NCI-H226 (cell line): ENCODE measurements around the gene KIF1A.

Experiments used
- DNase-seq: peaks from one replicate; pipeline ENCODE4 v3.0.0-alpha.2; 2015

Gene KIF1A

GRCh38 chr2:240817496-240818292 is 2.3 kb downstream of the KIF1A start:
- DNase-seq = no peak

GRCh38 chr2:240816584-240817495 is 3.2 kb downstream of the KIF1A start:
- DNase-seq = no peak

GRCh38 chr2:240815761-240816583 is 4.0 kb downstream of the KIF1A start:
- DNase-seq = no peak

- DNase-seq = no peak
Observed at GRCh38 chr2:240814946-240815760, 4.9 kb downstream of the KIF1A start.

DNA sequence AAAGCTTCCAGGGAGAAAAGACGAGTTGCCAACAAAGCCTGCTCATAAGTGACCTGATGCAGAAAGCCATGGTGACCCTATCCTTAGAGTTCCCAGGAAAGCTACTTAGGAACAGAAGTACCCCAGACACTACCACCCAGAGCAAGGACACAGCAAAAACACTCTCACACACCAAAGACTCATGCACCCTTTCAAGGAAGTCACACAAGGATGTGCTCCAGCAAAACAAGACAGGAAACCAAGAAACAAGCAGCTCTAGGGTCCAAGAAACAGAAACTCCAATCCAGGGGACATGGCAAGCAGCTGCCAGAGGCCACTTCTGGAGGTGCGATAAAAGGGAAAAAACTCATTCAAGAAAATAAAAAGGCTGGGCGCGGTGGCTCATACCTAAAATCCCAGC is 5.7 kb downstream of the KIF1A start:
- DNase-seq = no peak

- no peak for DNase-seq
Observed at GRCh38 chr2:240813231-240813921, 6.6 kb downstream of the KIF1A start.

GRCh38 chr2:240812721-240813120 is 7.3 kb downstream of the KIF1A start:
- no peak for DNase-seq

- DNase-seq = no peak
Observed at GRCh38 chr2:240812301-240812680, 7.7 kb downstream of the KIF1A start.

- no peak for DNase-seq
Observed at GRCh38 chr2:240811346-240812300, 8.4 kb downstream of the KIF1A start.

DNA sequence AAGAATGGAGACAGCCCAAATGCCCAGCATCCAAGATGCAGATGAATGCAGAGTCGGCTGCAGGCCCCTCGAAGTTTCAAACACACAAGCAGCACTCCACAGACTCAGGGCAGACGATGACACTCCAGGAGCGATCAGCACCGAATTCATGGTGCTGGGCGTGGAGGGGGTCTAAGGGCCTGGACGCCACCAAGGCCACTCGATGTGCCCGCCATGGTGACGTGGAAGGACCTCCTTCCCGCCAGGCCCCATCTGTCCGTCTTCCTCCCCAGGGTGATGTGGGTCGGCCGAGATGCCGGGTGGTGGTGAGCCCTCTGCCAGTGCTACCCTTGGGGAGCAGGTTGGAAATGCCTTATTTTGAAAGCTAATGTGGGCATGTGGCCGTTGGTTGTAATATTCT is 9.4 kb downstream of the KIF1A start:
- DNase-seq = no peak

DNA sequence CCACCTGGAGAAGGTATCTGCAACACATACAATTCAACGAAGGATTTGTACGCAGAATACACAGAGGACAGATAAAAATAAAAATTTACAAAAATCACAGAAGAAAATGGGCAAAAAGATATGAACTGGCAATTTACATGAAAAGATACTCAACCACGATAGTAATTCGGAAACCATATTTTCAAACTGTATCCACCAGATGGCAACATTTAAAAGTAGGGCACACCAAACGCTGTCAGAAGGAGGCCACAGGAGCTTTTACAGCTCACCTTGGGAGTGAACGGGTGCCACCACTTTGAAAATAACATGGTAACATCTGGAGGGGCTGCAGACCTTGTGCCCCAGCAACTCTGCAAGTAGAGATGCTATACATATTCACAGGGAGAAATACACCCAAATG is 9.8 kb downstream of the KIF1A start:
- no peak for DNase-seq

DNA sequence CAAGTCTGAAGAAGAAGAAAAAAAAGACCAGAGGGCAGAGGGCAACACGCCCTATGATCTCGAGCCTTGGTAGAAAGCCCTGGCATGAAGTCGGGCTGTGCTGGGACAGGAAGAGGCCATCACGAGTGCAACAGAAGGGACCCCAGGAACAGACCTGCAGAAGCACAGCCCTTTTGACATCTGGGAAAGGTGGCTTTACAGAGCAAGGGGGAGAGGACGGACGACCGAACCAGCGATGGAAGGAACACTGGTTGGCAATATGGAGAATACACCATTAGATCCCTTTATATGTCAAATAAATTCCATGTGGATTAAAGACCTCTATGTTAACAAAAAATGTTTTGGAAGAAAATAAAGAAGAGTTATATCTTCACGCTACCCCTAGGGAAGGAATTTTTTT is 10.7 kb downstream of the KIF1A start:
- DNase-seq = no peak

DNA sequence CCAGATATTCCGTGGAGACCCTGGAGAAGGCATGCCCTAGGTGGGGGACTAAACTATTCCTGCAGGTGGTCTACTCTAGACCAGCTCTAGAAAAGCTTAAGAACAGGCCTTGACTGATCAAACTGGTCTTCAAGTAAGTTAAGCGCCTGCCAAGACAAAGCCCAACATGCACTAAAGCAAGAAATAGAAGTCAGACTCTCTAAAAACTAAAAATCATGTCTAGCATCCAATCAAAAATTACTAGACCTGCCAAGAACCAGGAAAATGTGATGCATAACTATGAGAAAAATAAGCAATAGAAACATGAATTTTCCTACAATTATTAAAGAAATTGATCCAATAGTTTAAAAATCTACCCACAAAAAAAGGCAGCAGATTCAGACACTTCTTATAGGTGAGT is 13.6 kb downstream of the KIF1A start:
- no peak for DNase-seq

DNA sequence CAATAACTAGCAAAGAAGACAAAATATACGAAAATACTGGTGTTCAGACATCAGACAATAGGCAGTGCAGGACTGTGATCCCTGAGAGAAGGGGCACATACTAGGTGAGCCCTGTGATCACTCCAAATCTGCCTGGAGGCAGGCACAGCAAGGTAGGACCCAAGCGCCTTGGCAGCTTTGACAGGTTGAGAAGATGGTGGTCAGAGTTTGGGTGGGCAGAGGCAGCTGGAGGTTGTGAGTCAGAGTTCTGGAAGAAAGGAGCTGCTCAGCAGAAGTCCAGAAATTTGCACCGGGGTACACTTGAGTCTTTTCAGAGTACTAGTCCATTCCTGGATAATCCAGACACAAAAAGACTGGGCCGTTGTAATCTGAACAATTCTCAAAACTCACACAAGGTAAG is 14.0 kb downstream of the KIF1A start:
- no peak for DNase-seq

DNA sequence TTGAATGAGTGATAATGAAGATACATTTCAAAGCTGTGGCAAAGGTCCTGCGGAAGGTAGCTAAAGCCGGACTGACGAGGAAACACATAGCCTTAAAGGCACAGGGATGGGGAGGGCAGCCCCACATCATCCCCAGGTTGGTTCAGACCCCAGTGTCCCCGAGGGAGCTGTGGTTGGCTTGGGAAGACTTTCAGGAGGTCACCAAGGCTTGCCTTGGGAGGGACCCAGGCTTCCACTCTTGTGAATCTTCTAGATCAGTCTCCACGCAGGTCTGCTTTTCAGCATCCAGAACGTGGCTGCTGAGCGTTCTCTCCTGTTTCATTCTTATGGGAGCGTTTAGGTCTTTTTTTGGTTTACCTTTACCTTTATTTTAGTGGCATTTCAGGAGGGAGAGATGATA is 16.8 kb downstream of the KIF1A start:
- no peak for DNase-seq

GRCh38 chr2:240799033-240799820 is 20.8 kb downstream of the KIF1A start:
- no peak for DNase-seq

- no peak for DNase-seq
Observed at GRCh38 chr2:240798327-240798905, 21.6 kb downstream of the KIF1A start.

DNA sequence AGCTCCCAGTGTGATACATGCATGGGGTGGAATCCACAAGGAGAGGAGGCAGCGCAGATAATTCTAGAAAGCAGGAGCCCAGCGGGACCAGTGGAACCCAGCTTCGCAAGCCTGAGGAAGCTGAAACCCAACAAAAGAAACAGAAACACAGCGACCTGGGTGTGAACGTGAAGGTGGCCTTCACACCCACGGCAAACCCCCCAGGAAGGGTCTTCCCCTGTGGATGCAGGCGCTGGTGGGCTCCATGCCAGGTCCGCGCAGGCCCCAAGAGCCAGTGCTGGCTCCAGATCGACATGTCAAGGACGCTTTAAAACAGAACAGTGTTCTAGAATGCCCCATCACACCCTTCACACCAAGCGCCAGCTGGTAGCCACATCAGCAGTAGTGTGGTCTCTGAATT is 22.1 kb downstream of the KIF1A start:
- DNase-seq = no peak

DNA sequence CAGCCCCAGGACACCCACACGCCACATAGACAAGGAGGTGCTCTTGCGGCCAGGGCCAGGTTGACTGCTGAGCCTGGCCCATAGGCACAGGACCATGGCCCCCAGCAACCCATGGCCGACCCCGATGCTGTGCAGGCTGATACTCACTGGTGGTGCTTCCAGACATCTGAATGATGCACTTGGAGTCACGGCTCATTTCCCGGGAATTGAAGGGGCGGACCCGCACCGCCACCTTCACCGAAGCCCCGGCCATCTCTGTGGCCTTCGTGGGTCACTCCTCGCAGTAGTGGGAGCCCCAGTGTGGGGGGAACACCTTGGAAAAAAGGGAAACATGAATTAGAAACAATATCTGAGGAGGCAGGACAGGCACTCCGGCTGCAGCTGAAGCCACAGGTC is 22.5 kb downstream of the KIF1A start:
- no peak for DNase-seq
